Liver (tissue), 9 donors: Measurements from ENCODE around the gene JAG2. TPM values are rescaled to one million over a fixed set of nuclear protein-coding genes. Genes with fewer than 3 reads are reported as not detected.
A peak's percentile ranks its signal among the peaks of the same experiment; 100 is the strongest.

ENCODE experiments used
- DNase-seq: peaks from one replicate; pipeline ENCODE4 v3.0.0-alpha.2; 2017; ENCODE audit warnings: low spot score
- H3K27ac ChIP-seq, 2 donors: one replicate each; pipeline ENCODE4 v1.7.0; 2013; ENCODE audit warnings: inconsistent platforms in 2 of 2, low read length in 2 of 2, control low read depth in 1 of 2, low read depth in 1 of 2, mild to moderate bottlenecking in 1 of 2
- H3K27me3 ChIP-seq, 4 donors: one replicate each; pipeline versions ENCODE4 v1.6.1 to v1.7.0; 2013; ENCODE audit warnings: low read length in 3 of 4, inconsistent platforms in 1 of 4, mild to moderate bottlenecking in 1 of 4, moderate library complexity in 1 of 4; ENCODE audit not compliant: control insufficient read depth in 4 of 4, insufficient read depth in 4 of 4
- H3K36me3 ChIP-seq, 4 donors: one replicate each; pipeline versions ENCODE4 v1.6.1 to v1.7.0; 2013; ENCODE audit warnings: low read length in 3 of 4, mild to moderate bottlenecking in 3 of 4, low read depth in 1 of 4, moderate library complexity in 1 of 4; ENCODE audit not compliant: control insufficient read depth in 4 of 4, insufficient read depth in 3 of 4
- H3K4me1 ChIP-seq, 4 donors: one replicate each; pipeline versions ENCODE4 v1.6.1 to v1.7.0; 2013; ENCODE audit warnings: low read length in 3 of 4, mild to moderate bottlenecking in 3 of 4, moderate library complexity in 1 of 4; ENCODE audit not compliant: control insufficient read depth in 4 of 4, insufficient read depth in 4 of 4
- H3K4me3 ChIP-seq, 3 donors: one replicate each; pipeline versions ENCODE4 v1.6.1 to v1.7.0; 2013; ENCODE audit warnings: low read length in 3 of 3, control low read depth in 1 of 3, low read depth in 1 of 3, mild to moderate bottlenecking in 1 of 3
- H3K9ac ChIP-seq, 2 donors: one replicate each; pipeline ENCODE4 v1.7.0; 2013; ENCODE audit warnings: low read length in 2 of 2, mild to moderate bottlenecking in 2 of 2, moderate library complexity in 2 of 2, control low read depth in 1 of 2, low read depth in 1 of 2
- H3K9me3 ChIP-seq, 4 donors: one replicate each; pipeline versions ENCODE4 v1.6.1 to v1.7.0; 2013; ENCODE audit warnings: low read length in 3 of 4; ENCODE audit not compliant: control insufficient read depth in 4 of 4
- EGR1 ChIP-seq, 2 donors: IDR thresholded peaks; 2 replicates each; pipeline ENCODE4 v1.6.1; 2016 to 2018; ENCODE audit warnings: antibody characterized with exemption in 2 of 2, low read depth in 2 of 2
- FOXA1 ChIP-seq: IDR thresholded peaks from 2 replicates; pipeline ENCODE4 v1.6.1; 2016; ENCODE audit warnings: antibody characterized with exemption
- FOXA2 ChIP-seq: IDR thresholded peaks from 2 replicates; pipeline ENCODE4 v1.6.1; 2016; ENCODE audit warnings: antibody characterized with exemption
- GABPA ChIP-seq, 2 donors: IDR thresholded peaks in 1 of 2; conservative IDR thresholded peaks in 1 of 2; 2 replicates each; pipeline ENCODE4 v1.6.1; 2016; ENCODE audit warnings: antibody characterized with exemption in 2 of 2, mild to moderate bottlenecking in 1 of 2, moderate library complexity in 1 of 2
- HNF4A ChIP-seq, 2 donors: conservative IDR thresholded peaks; 2 replicates each; pipeline ENCODE4 v1.6.1; 2016; ENCODE audit warnings: antibody characterized with exemption in 2 of 2, mild to moderate bottlenecking in 2 of 2
- HNF4G ChIP-seq: IDR thresholded peaks from 2 replicates; pipeline ENCODE4 v1.6.1; 2016; ENCODE audit warnings: antibody characterized with exemption
- JUND ChIP-seq, 2 donors: IDR thresholded peaks; 2 replicates each; pipeline ENCODE4 v1.6.1; 2016; ENCODE audit warnings: antibody characterized with exemption in 2 of 2
- NR2F2 ChIP-seq: IDR thresholded peaks from 2 replicates; pipeline ENCODE4 v1.6.1; 2016; ENCODE audit warnings: antibody characterized with exemption
- RAD21 ChIP-seq, 2 donors: IDR thresholded peaks; 2 replicates each; pipeline ENCODE4 v1.6.1; 2016; ENCODE audit warnings: antibody characterized with exemption in 2 of 2, mild to moderate bottlenecking in 2 of 2
- RXRA ChIP-seq, 2 donors: IDR thresholded peaks; 2 replicates each; pipeline ENCODE4 v1.6.1; 2017 to 2018; ENCODE audit warnings: antibody characterized with exemption in 2 of 2, mild to moderate bottlenecking in 1 of 2
- SP1 ChIP-seq: IDR thresholded peaks from 2 replicates; pipeline ENCODE4 v1.6.1; 2018; ENCODE audit warnings: antibody characterized with exemption, mild to moderate bottlenecking
- TAF1 ChIP-seq: conservative IDR thresholded peaks from 2 replicates; pipeline ENCODE4 v1.6.1; 2016; ENCODE audit warnings: antibody characterized with exemption, mild to moderate bottlenecking
- YY1 ChIP-seq: IDR thresholded peaks from 2 replicates; pipeline ENCODE4 v1.6.1; 2016; ENCODE audit warnings: antibody characterized with exemption, mild to moderate bottlenecking
- WGBS: extraction: QIAGEN DNeasy Blood & Tissue Kit; methylation state at CpG from one replicate; pipeline ENCODE4 v1.1.7; 2013; 5-methylcytosine and 5-hydroxymethylcytosine counted together
- polyA plus RNA-seq, 2 donors: library from polyadenylated mRNA; stranded (reverse) in 1 of 2; unstranded in 1 of 2; fragments of 200-250 nt in 1 of 2; fragments of >200 nt in 1 of 2; fragmentation: Nextera tagmentation in 1 of 2; extraction: Ambion mirVana in 1 of 2; gene quantifications; one replicate each; pipeline versions ENCODE4 v1.2.1 to v1.2.3, GENCODE V29; 2013 to 2015
- total RNA-seq, 2 donors: library from RNA; depleted of rRNA; stranded (reverse); fragments of >200 nt; gene quantifications; one replicate each; pipeline ENCODE4 v1.2.3, GENCODE V29; 2014
- TF ChIP-seq, protein P1 (sequence below): fragments of 150-350 bp; IDR thresholded peaks from 2 replicates; pipeline ENCODE4 v1.5.1; 2017; ENCODE audit warnings: improper control_type of control experiment, low read depth, low read length; ENCODE audit not compliant: missing input control
- TF ChIP-seq, protein P2 (sequence below): IDR thresholded peaks from 2 replicates; pipeline ENCODE4 v1.6.1; 2016; ENCODE audit warnings: antibody characterized with exemption
- TF ChIP-seq, protein P3 (sequence below): IDR thresholded peaks from 2 replicates; pipeline ENCODE4 v1.6.1; 2016; ENCODE audit warnings: antibody characterized with exemption
- donor health status: healthy.
- donor health status: healthy.
- donor health status: healthy.
- donor health status: healthy.
- donor health status: healthy.

The JAG2 gene
- total and polyA plus RNA-seq, 4 donors = 0.24 to 1.0 (median 0.54) TPM

DNA sequence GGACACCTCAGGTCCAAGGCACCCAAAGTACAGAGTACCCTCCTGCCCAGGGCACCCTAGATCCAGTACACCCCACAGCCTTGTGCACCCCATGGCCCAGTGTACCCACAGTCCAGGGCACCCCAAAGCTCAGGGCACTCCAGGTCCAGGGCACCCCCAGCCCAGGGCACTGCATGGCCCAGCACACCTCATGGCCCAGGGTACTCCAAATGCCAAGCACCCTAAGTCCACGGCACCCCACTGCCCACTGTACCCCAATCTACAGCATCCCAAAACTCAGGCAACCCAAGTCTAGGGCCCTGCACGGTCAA is 6.0 kb downstream of the JAG2 start:
- H3K9ac ChIP-seq = no peak overlapping the region
- TF ChIP-seq, protein P1, sequence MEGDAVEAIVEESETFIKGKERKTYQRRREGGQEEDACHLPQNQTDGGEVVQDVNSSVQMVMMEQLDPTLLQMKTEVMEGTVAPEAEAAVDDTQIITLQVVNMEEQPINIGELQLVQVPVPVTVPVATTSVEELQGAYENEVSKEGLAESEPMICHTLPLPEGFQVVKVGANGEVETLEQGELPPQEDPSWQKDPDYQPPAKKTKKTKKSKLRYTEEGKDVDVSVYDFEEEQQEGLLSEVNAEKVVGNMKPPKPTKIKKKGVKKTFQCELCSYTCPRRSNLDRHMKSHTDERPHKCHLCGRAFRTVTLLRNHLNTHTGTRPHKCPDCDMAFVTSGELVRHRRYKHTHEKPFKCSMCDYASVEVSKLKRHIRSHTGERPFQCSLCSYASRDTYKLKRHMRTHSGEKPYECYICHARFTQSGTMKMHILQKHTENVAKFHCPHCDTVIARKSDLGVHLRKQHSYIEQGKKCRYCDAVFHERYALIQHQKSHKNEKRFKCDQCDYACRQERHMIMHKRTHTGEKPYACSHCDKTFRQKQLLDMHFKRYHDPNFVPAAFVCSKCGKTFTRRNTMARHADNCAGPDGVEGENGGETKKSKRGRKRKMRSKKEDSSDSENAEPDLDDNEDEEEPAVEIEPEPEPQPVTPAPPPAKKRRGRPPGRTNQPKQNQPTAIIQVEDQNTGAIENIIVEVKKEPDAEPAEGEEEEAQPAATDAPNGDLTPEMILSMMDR = no peak
- TF ChIP-seq EGR1 (IDR thresholded peaks at IDR 0.05; ENCODE audit: low read depth in 2 of 2) (no peak), HNF4A (conservative IDR thresholded peaks at IDR 0.05) (no peak), HNF4G (no peak), RXRA (IDR thresholded peaks at IDR 0.05) (no peak), FOXA1 (no peak), TAF1 (no peak), YY1 (no peak), NR2F2 (no peak), GABPA (IDR thresholded peaks at IDR 0.05 in 1 of 2, conservative IDR thresholded peaks at IDR 0.05 in 1 of 2) (no peak), SP1 (no peak)
- TF ChIP-seq, protein P2, sequence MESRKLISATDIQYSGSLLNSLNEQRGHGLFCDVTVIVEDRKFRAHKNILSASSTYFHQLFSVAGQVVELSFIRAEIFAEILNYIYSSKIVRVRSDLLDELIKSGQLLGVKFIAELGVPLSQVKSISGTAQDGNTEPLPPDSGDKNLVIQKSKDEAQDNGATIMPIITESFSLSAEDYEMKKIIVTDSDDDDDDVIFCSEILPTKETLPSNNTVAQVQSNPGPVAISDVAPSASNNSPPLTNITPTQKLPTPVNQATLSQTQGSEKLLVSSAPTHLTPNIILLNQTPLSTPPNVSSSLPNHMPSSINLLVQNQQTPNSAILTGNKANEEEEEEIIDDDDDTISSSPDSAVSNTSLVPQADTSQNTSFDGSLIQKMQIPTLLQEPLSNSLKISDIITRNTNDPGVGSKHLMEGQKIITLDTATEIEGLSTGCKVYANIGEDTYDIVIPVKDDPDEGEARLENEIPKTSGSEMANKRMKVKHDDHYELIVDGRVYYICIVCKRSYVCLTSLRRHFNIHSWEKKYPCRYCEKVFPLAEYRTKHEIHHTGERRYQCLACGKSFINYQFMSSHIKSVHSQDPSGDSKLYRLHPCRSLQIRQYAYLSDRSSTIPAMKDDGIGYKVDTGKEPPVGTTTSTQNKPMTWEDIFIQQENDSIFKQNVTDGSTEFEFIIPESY = no peak
- TF ChIP-seq, protein P3, sequence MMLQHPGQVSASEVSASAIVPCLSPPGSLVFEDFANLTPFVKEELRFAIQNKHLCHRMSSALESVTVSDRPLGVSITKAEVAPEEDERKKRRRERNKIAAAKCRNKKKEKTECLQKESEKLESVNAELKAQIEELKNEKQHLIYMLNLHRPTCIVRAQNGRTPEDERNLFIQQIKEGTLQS = no peak
- no peak overlapping the region for H3K27ac ChIP-seq
- H3K27me3 ChIP-seq = no peaks in the 10 kb centered on the region
- no peaks in the 10 kb centered on the region for H3K36me3 ChIP-seq
- H3K4me1 ChIP-seq = peaks cover 0 to 8% (median 5%) of the 10 kb centered on the region in 4 donors
- H3K4me3 ChIP-seq = no peak overlapping the region
- 95% methylated on average over 2 of the region's 2 CpGs for WGBS
- no peaks in the 10 kb centered on the region for H3K9me3 ChIP-seq
- no peak for DNase-seq

DNA sequence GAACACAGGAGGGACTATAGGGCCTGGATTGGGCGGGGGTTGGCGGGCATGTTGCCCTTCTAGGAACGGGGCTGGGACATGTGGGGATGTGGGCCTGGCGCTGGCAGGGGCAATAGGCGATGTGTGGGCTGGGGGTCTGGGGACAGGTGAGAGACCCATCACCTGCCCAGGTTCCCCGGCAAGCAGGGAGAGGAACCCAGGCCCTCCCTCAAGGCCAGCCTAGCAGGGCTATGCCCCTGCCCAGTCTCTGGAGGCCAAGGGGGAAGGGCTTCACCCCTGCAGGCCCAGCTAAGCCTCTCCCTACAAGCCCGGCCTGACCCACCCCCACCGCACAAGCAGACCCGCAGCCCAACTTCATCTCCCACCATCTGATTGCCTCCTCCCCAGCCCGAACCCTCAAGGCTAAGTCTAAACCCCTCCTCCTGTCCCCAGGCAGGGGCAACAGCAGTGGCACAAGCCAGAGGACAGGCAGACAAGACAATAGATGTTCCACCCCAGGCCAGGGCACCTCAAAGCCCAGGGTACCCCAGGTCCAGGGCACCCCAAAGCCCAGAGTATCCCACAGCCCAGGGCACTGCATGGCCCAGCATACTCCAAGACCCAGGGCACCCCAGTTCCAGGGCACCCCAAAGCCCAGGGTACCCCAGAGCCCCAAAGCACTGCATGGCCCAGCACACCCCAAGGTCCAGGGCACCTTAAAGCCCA is 6.5 kb downstream of the JAG2 start:
- no peak overlapping the region for H3K9ac ChIP-seq
- TF ChIP-seq, protein P2 = no peak
- TF ChIP-seq RXRA (IDR thresholded peaks at IDR 0.05) = no peak
- no peak for TF ChIP-seq JUND (IDR thresholded peaks at IDR 0.05)
- TF ChIP-seq, protein P3 = no peak
- no peak for TF ChIP-seq RAD21 (IDR thresholded peaks at IDR 0.05)
- TF ChIP-seq, protein P1 = no peak
- TF ChIP-seq TAF1 = no peak
- no peak for TF ChIP-seq SP1
- TF ChIP-seq FOXA2 = no peak
- no peak for TF ChIP-seq HNF4G
- no peak for TF ChIP-seq HNF4A (conservative IDR thresholded peaks at IDR 0.05)
- peak; percentile 51 for DNase-seq
- WGBS = 89% methylated on average over 10 of the region's 10 CpGs
- H3K36me3 ChIP-seq = no peaks in the 10 kb centered on the region
- no peak overlapping the region for H3K27ac ChIP-seq
- peaks cover 0 to 3% (median 1%) of the 10 kb centered on the region in 4 donors for H3K4me1 ChIP-seq
- no peaks in the 10 kb centered on the region for H3K9me3 ChIP-seq
- H3K27me3 ChIP-seq = no peaks in the 10 kb centered on the region
- H3K4me3 ChIP-seq = no peak overlapping the region
